IMR-90 (cell line): Measurements from ENCODE around the gene SLC39A11. TPM values are rescaled to one million over a fixed set of nuclear protein-coding genes. Genes with fewer than 3 reads are reported as not detected.

ENCODE experiments used
- ATAC-seq: fragments of 200-7000 bp; cut with Tn5 transposase; 2 replicates; pipeline ENCODE4 v1.9.1; 2020; ENCODE audit warnings: low read depth, mild to moderate bottlenecking, moderate library complexity
- BruUV-seq: library from RNA; stranded (reverse); fragments of 400-500 nt; replicated peaks from 2 replicates; lab custom pipeline; 2021; lab: Mats Ljungman, UMichigan
- CTCF ChIA-PET: fragments of 300-600 bp; formaldehyde crosslinking; extraction: SDS; loops from one replicate; lab custom pipeline; 2021; ENCODE audit warnings: antibody characterized with exemption; lab: Yijun Ruan, JAX
- POLR2A ChIA-PET: fragments of 300-600 bp; sonication (Branson Sonifier 250); formaldehyde crosslinking; loops from one replicate; lab custom pipeline; 2022; ENCODE audit warnings: antibody characterized with exemption; ENCODE audit not compliant: unreplicated experiment; lab: Charles Lee
- DNase-seq: peaks from one replicate; pipeline ENCODE4 v3.0.0; 2013
- H2AFZ ChIP-seq: replicated peaks from 2 replicates; pipeline ENCODE3; 2013; ENCODE audit warnings: low read length, mild to moderate bottlenecking; ENCODE audit not compliant: poor library complexity
- H2AK5ac ChIP-seq: 2 replicates; pipeline ENCODE4 v1.6.1; 2013; ENCODE audit warnings: low read depth, low read length, inconsistent platforms
- H2AK9ac ChIP-seq: replicated peaks from 2 replicates; pipeline ENCODE3; 2013; ENCODE audit warnings: mild to moderate bottlenecking, low read depth, low read length, moderate library complexity; ENCODE audit not compliant: poor library complexity
- H2BK120ac ChIP-seq: 2 replicates; pipeline ENCODE4 v1.6.1; 2013; ENCODE audit warnings: low read depth, low read length, inconsistent platforms
- H2BK15ac ChIP-seq: 3 replicates; pipeline ENCODE4 v1.6.1; 2013; ENCODE audit warnings: low read depth, low read length, inconsistent platforms
- H2BK20ac ChIP-seq: 2 replicates; pipeline ENCODE4 v1.6.1; 2013; ENCODE audit warnings: low read depth, mild to moderate bottlenecking, inconsistent platforms, low read length, moderate library complexity
- H2BK5ac ChIP-seq: 2 replicates; pipeline ENCODE4 v1.6.1; 2013; ENCODE audit warnings: mild to moderate bottlenecking, low read depth, low read length, inconsistent platforms; ENCODE audit not compliant: poor library complexity, severe bottlenecking
- H3K14ac ChIP-seq: replicated peaks from 2 replicates; pipeline ENCODE4 v1.6.1; 2013; ENCODE audit warnings: low read depth, low read length, inconsistent platforms
- H3K18ac ChIP-seq: 2 replicates; pipeline ENCODE4 v1.6.1; 2013; ENCODE audit warnings: low read depth, low read length, control low read depth
- H3K23ac ChIP-seq: 2 replicates; pipeline ENCODE4 v1.6.1; 2013; ENCODE audit warnings: low read depth, low read length, inconsistent platforms
- H3K27ac ChIP-seq: 2 replicates; pipeline ENCODE4 v1.5.1; 2013; ENCODE audit warnings: mild to moderate bottlenecking, control low read depth, low read length; ENCODE audit not compliant: insufficient read depth
- H3K27me3 ChIP-seq: 2 replicates; pipeline ENCODE4 v1.6.1; 2013; ENCODE audit warnings: low read length; ENCODE audit not compliant: control insufficient read depth, insufficient read depth
- H3K36me3 ChIP-seq: 2 replicates; pipeline ENCODE4 v1.6.1; 2013; ENCODE audit warnings: low read length, mixed read lengths; ENCODE audit not compliant: control insufficient read depth, insufficient read depth
- H3K4ac ChIP-seq: 2 replicates; pipeline ENCODE4 v1.6.1; 2013; ENCODE audit warnings: low read depth, low read length, inconsistent platforms
- H3K4me1 ChIP-seq: 2 replicates; pipeline ENCODE4 v1.6.1; 2013; ENCODE audit warnings: low read length, mixed read lengths; ENCODE audit not compliant: control insufficient read depth, insufficient read depth
- H3K4me2 ChIP-seq: 2 replicates; pipeline ENCODE4 v1.6.1; 2013; ENCODE audit warnings: low read depth, mild to moderate bottlenecking, control low read depth, low read length, moderate library complexity
- H3K4me3 ChIP-seq: 2 replicates; pipeline ENCODE4 v1.5.1; 2013; ENCODE audit warnings: low read depth, mild to moderate bottlenecking, control low read depth, low read length, moderate library complexity; ENCODE audit not compliant: insufficient read depth
- H3K56ac ChIP-seq: 2 replicates; pipeline ENCODE4 v1.6.1; 2013; ENCODE audit warnings: low read length, inconsistent platforms; ENCODE audit not compliant: insufficient read depth; ENCODE audit errors: extremely low read depth
- H3K79me1 ChIP-seq, 2 experiments: 2 replicates each; pipeline ENCODE4 v1.6.1; 2013; ENCODE audit warnings: low read length in 2 of 2, inconsistent platforms in 1 of 2, low read depth in 1 of 2
- H3K9ac ChIP-seq: 2 replicates; pipeline ENCODE4 v1.6.1; 2013; ENCODE audit warnings: low read depth, low read length, control low read depth
- H3K9me1 ChIP-seq: 2 replicates; pipeline ENCODE4 v1.6.1; 2013; ENCODE audit warnings: low read length, inconsistent platforms; ENCODE audit not compliant: insufficient read depth
- H3K9me3 ChIP-seq: 2 replicates; pipeline ENCODE4 v1.6.1; 2013; ENCODE audit warnings: low read length; ENCODE audit not compliant: control insufficient read depth, insufficient read depth
- H4K20me1 ChIP-seq: 2 replicates; pipeline ENCODE4 v1.6.1; 2013; ENCODE audit warnings: low read length, inconsistent platforms; ENCODE audit not compliant: insufficient read depth
- H4K5ac ChIP-seq: 2 replicates; pipeline ENCODE4 v1.6.1; 2013; ENCODE audit warnings: mild to moderate bottlenecking, low read depth, low read length, control low read depth
- H4K8ac ChIP-seq, 2 experiments: 2 replicates each; pipeline ENCODE4 v1.6.1; 2013; ENCODE audit warnings: low read depth in 2 of 2, low read length in 2 of 2, control low read depth in 1 of 2, inconsistent platforms in 1 of 2
- H4K91ac ChIP-seq: 2 replicates; pipeline ENCODE4 v1.6.1; 2013; ENCODE audit warnings: low read depth, low read length, inconsistent platforms; ENCODE audit not compliant: insufficient read depth
- BHLHE40 ChIP-seq: fragments of 150-350 bp; IDR thresholded peaks from 2 replicates; pipeline ENCODE4 v1.6.1; 2016; ENCODE audit warnings: mild to moderate bottlenecking, low read depth, low read length
- CEBPB ChIP-seq: IDR thresholded peaks from 2 replicates; pipeline ENCODE4 v1.6.1; 2012; ENCODE audit warnings: low read depth, low read length, improper control_type of control experiment
- CHD1 ChIP-seq: IDR thresholded peaks from 2 replicates; pipeline ENCODE4 v1.6.1; 2012; ENCODE audit warnings: low read depth, low read length, improper control_type of control experiment
- CTCF ChIP-seq: conservative IDR thresholded peaks from 2 replicates; pipeline ENCODE4 v1.5.1; 2012; ENCODE audit warnings: mild to moderate bottlenecking, low read depth, low read length, improper control_type of control experiment
- ELK1 ChIP-seq: fragments of 150-350 bp; IDR thresholded peaks from 2 replicates; pipeline ENCODE4 v1.6.1; 2016; ENCODE audit warnings: low read depth, mild to moderate bottlenecking, low read length, moderate library complexity, borderline replicate concordance
- FOS ChIP-seq: fragments of 150-350 bp; IDR thresholded peaks from 2 replicates; pipeline ENCODE4 v1.6.1; 2016; ENCODE audit warnings: low read depth, low read length
- MAFK ChIP-seq: IDR thresholded peaks from 2 replicates; pipeline ENCODE4 v1.6.1; 2012; ENCODE audit warnings: low read depth, low read length, improper control_type of control experiment
- MAZ ChIP-seq: IDR thresholded peaks from 2 replicates; pipeline ENCODE4 v1.6.1; 2012; ENCODE audit warnings: low read depth, mild to moderate bottlenecking, low read length, improper control_type of control experiment, moderate library complexity, borderline replicate concordance
- MXI1 ChIP-seq: IDR thresholded peaks from 2 replicates; pipeline ENCODE4 v1.6.1; 2012; ENCODE audit warnings: low read depth, mild to moderate bottlenecking, low read length, moderate library complexity, borderline replicate concordance
- RAD21 ChIP-seq: IDR thresholded peaks from 2 replicates; pipeline ENCODE4 v1.6.1; 2012; ENCODE audit warnings: low read length, improper control_type of control experiment
- WGBS, 2 experiments: methylation state at CpG; one replicate each; pipeline versions ENCODE4 v1.1.5 to v1.1.7; 2013; ENCODE audit warnings: missing lambda C conversion rate in 2 of 2; ENCODE audit not compliant: insufficient read length in 1 of 2; ENCODE audit errors: extremely low coverage in 2 of 2; 5-methylcytosine and 5-hydroxymethylcytosine counted together
- dilution Hi-C: fragments of 300-500 bp; cut with HindIII; formaldehyde crosslinking; loops from one replicate; pipeline ENCODE4 v1.14.3; 2018; ENCODE audit warnings: low sequenced_read_pairs; ENCODE audit not compliant: unreplicated experiment
- in situ Hi-C: fragments of 300-500 bp; cut with MboI; formaldehyde crosslinking; loops from 3 replicates; pipeline ENCODE4 v1.14.3; 2019; ENCODE audit warnings: low sequenced_read_pairs, inconsistent platforms, mixed read lengths
- intact Hi-C: fragments of 100-400 bp; cut with micrococcal nuclease; formaldehyde crosslinking; loops from 2 replicates; pipeline ENCODE4 v1.10.0; 2022
- polyA plus RNA-seq, 3 experiments: library from polyadenylated mRNA; depleted of rRNA; stranded (reverse); fragments of >200 nt; gene quantifications; 2 replicates each; pipeline ENCODE4 v1.2.3, GENCODE V29; 2012; ENCODE audit warnings: low replicate concordance in 1 of 3
- total RNA-seq: library from RNA; depleted of rRNA; stranded (reverse); fragments of >200 nt; gene quantifications from 2 replicates; pipeline ENCODE4 v1.2.3, GENCODE V29; 2012

SLC39A11 gene
- total and polyA plus RNA-seq, 2 of the 4 experiments (the other 2 are of a cell fraction), result 8.8 to 14.3 TPM

- ChIA-PET CTCF (interaction anchor here (1.2 to 2.0 kb wide), 2 partner anchors 11 to 410 kb away, joined by 3 to 8 read pairs; no protein-coding TSS in a partner anchor), POLR2A (no interaction called here)
- intact Hi-C loops (no loop called here), dilution Hi-C loops (no loop called here), in situ Hi-C loops (no loop called here)
- Histone ChIP-seq H3K4me2 (no peak overlapping the region), H4K8ac (no peak overlapping the region), H2AK9ac (no peak overlapping the region), H3K27me3 (peaks cover 14% of the 10 kb centered on the region), H3K9me3 (no peaks in the 10 kb centered on the region), H2BK20ac (no peak overlapping the region), H3K23ac (no peak overlapping the region), H3K14ac (no peak overlapping the region), H3K9ac (no peak overlapping the region), H3K79me1 (no peaks in the 10 kb centered on the region), H3K4ac (no peak overlapping the region), H2BK5ac (no peak overlapping the region), H3K4me3 (no peak overlapping the region), H3K4me1 (no peaks in the 10 kb centered on the region), H4K20me1 (no peaks in the 10 kb centered on the region), H2BK120ac (no peak overlapping the region), H2BK15ac (no peak overlapping the region), H4K91ac (no peak overlapping the region), H4K5ac (no peak overlapping the region), H3K9me1 (no peaks in the 10 kb centered on the region), H3K18ac (no peak overlapping the region), H3K56ac (no peak overlapping the region), H3K36me3 (no peaks in the 10 kb centered on the region), H2AK5ac (no peak overlapping the region), H2AFZ (no peak overlapping the region), H3K27ac (no peak overlapping the region)
- no peak for ATAC-seq
- no peak for DNase-seq
- TF ChIP-seq MAZ (no peak), CTCF (no peak), RAD21 (no peak), MAFK (no peak), CHD1 (no peak), ELK1 (no peak), FOS (no peak), CEBPB (no peak), MXI1 (no peak), BHLHE40 (no peak)
- BruUV-seq, result no TSS peak
- WGBS, 2 experiments, result no CpG with 5 or more reads among the region's 2 CpGs
Measured at GRCh38 chr17:73137376-73137775, 44.9 kb upstream of the SLC39A11 start.
